HCT116 (cell line): ENCODE measurements around the gene CORO7. TPM values are rescaled to one million over a fixed set of nuclear protein-coding genes. Genes with fewer than 3 reads are reported as not detected.

Source experiments
- ATAC-seq: fragments of 200-7000 bp; cut with Tn5 transposase; 2 replicates; pipeline ENCODE4 v1.9.1; 2020; ENCODE audit warnings: mild to moderate bottlenecking, moderate library complexity
- BruUV-seq: library from RNA; stranded (reverse); fragments of 400-500 nt; replicated peaks from 2 replicates; lab custom pipeline; 2021; lab: Mats Ljungman, UMichigan
- CTCF ChIA-PET: fragments of 300-600 bp; sonication (Branson Sonifier 250); formaldehyde crosslinking; loops from one replicate; lab custom pipeline; 2021; ENCODE audit warnings: antibody characterized with exemption; lab: Charles Lee
- POLR2A ChIA-PET: fragments of 300-600, 350-600 bp; sonication (Branson Sonifier 250); formaldehyde crosslinking; loops from one replicate; lab custom pipeline; 2021; ENCODE audit warnings: antibody characterized with exemption; lab: Charles Lee
- RAD21 ChIA-PET, 2 experiments: fragments of 300-600 bp; sonication (Branson Sonifier 250); formaldehyde crosslinking; loops; one replicate each; lab custom pipeline; 2023; ENCODE audit warnings: low total read pairs in 2 of 2; ENCODE audit not compliant: uncharacterized antibody in 2 of 2, unreplicated experiment in 2 of 2, low non-redundant PET in 1 of 2; lab: Charles Lee
- DNase-seq: peaks from one replicate; pipeline ENCODE4 v3.0.0-alpha.2; 2010; ENCODE audit warnings: low read depth, low spot score
- H2AFZ ChIP-seq: fragments of 200-600 bp; shearing (Covaris generic), sonication (generic); 2 replicates; pipeline ENCODE4 v1.6.1; 2017; ENCODE audit warnings: low read depth, mixed run types, mixed read lengths, antibody characterized with exemption, low read length; ENCODE audit not compliant: poor library complexity, severe bottlenecking
- H3K27ac ChIP-seq: 2 replicates; pipeline ENCODE4 v1.5.1; 2012; ENCODE audit warnings: low read depth, low read length
- H3K27me3 ChIP-seq: fragments of 200-600 bp; sonication (generic); 2 replicates; pipeline ENCODE4 v1.6.1; 2016; ENCODE audit warnings: mixed run types, low read length, mixed read lengths; ENCODE audit not compliant: insufficient read depth
- H3K36me3 ChIP-seq, 2 experiments: fragments of 200-500 bp in 1 of 2; fragments of 200-600 bp in 1 of 2; sonication (Bioruptor generic) in 1 of 2; sonication (generic) in 1 of 2; 2 replicates each; pipeline versions ENCODE4 v1.5.1 to v1.6.1; 2014 to 2016; ENCODE audit warnings: low read length in 2 of 2, inconsistent platforms in 1 of 2, mixed read lengths in 1 of 2, mixed run types in 1 of 2; ENCODE audit not compliant: insufficient read depth in 2 of 2, control insufficient read depth in 1 of 2
- H3K4me1 ChIP-seq, 2 experiments: fragments of 200-600 bp in 1 of 2; sonication (generic) in 1 of 2; 2 replicates each; pipeline versions ENCODE4 v1.5.1 to v1.6.1; 2012 to 2017; ENCODE audit warnings: low read length in 2 of 2, inconsistent platforms in 1 of 2, mild to moderate bottlenecking in 1 of 2, mixed read lengths in 1 of 2, mixed run types in 1 of 2, moderate library complexity in 1 of 2; ENCODE audit not compliant: insufficient read depth in 2 of 2, control insufficient read depth in 1 of 2
- H3K4me2 ChIP-seq: fragments of 200-600 bp; sonication (generic); 2 replicates; pipeline ENCODE4 v1.6.1; 2017; ENCODE audit warnings: mixed run types, low read length, mixed read lengths
- H3K4me3 ChIP-seq, 2 experiments: fragments of 200-600 bp in 1 of 2; sonication (generic) in 1 of 2; replicated peaks in 1 of 2; 2 replicates each; pipeline ENCODE4 v1.5.1; 2011 to 2016; ENCODE audit warnings: low read length in 2 of 2, control low read depth in 1 of 2, low read depth in 1 of 2, mild to moderate bottlenecking in 1 of 2, mixed read lengths in 1 of 2, mixed run types in 1 of 2
- H3K79me2 ChIP-seq: fragments of 200-600 bp; sonication (generic); 2 replicates; pipeline ENCODE4 v1.6.1; 2017; ENCODE audit warnings: mild to moderate bottlenecking, mixed run types, low read length, moderate library complexity, mixed read lengths; ENCODE audit not compliant: insufficient read depth
- H3K9ac ChIP-seq: fragments of 200-600 bp; sonication (generic); 2 replicates; pipeline ENCODE4 v1.6.1; 2016; ENCODE audit warnings: low read length, mixed read lengths
- H3K9me2 ChIP-seq: fragments of 200-600 bp; sonication (generic), shearing (Covaris generic); 2 replicates; pipeline ENCODE4 v1.6.1; 2017; ENCODE audit warnings: mixed run types, mild to moderate bottlenecking, moderate library complexity; ENCODE audit not compliant: insufficient read depth
- H3K9me3 ChIP-seq, 2 experiments: fragments of 200-500 bp in 1 of 2; fragments of 200-600 bp in 1 of 2; sonication (Bioruptor generic) in 1 of 2; sonication (generic) in 1 of 2; 2 replicates each; pipeline ENCODE4 v1.6.1; 2014 to 2017; ENCODE audit warnings: low read length in 2 of 2, mixed read lengths in 2 of 2, inconsistent platforms in 1 of 2, low read depth in 1 of 2, mild to moderate bottlenecking in 1 of 2, mixed run types in 1 of 2, moderate library complexity in 1 of 2; ENCODE audit not compliant: control insufficient read depth in 1 of 2, insufficient read depth in 1 of 2
- H4K20me1 ChIP-seq: fragments of 200-600 bp; sonication (generic), shearing (Covaris generic); 2 replicates; pipeline ENCODE4 v1.6.1; 2017; ENCODE audit warnings: mixed run types, mild to moderate bottlenecking, moderate library complexity; ENCODE audit not compliant: insufficient read depth
- CBX3 ChIP-seq: IDR thresholded peaks from 2 replicates; pipeline ENCODE4 v1.6.1; 2012; ENCODE audit warnings: low read depth
- ZFX ChIP-seq: fragments of 450-650 bp; IDR thresholded peaks from 2 replicates; pipeline ENCODE4 v1.6.1; 2017
- intact Hi-C: fragments of 100-400 bp; cut with micrococcal nuclease; formaldehyde crosslinking; loops from 2 replicates; pipeline ENCODE4 v1.10.0; 2022
- total RNA-seq: library from RNA; stranded (reverse); gene quantifications from one replicate; pipeline ENCODE4 v1.2.1, GENCODE V29; 2021; ENCODE audit not compliant: unreplicated experiment
- TF ChIP-seq, protein P1 (sequence below), 3 experiments: fragments of 200-600 bp in 1 of 3; sonication (generic) in 1 of 3; IDR thresholded peaks in 2 of 3; conservative IDR thresholded peaks in 1 of 3; 2 replicates each; pipeline ENCODE4 v1.5.1; 2012 to 2017; ENCODE audit warnings: low read depth in 2 of 3, low read length in 2 of 3, antibody characterized with exemption in 1 of 3, borderline replicate concordance in 1 of 3, control low read depth in 1 of 3, mild to moderate bottlenecking in 1 of 3, mixed read lengths in 1 of 3, mixed run types in 1 of 3, moderate library complexity in 1 of 3; ENCODE audit not compliant: insufficient read depth in 1 of 3
- TF ChIP-seq, protein P2 (sequence below): IDR thresholded peaks from 2 replicates; pipeline ENCODE4 v1.6.1; 2012
- TF ChIP-seq, protein P3 (sequence below): IDR thresholded peaks from 2 replicates; pipeline ENCODE4 v1.6.1; 2012; ENCODE audit warnings: low read depth

Gene CORO7
- total RNA-seq, 1 experiment from 2014 or later, result 21.3 TPM

DNA sequence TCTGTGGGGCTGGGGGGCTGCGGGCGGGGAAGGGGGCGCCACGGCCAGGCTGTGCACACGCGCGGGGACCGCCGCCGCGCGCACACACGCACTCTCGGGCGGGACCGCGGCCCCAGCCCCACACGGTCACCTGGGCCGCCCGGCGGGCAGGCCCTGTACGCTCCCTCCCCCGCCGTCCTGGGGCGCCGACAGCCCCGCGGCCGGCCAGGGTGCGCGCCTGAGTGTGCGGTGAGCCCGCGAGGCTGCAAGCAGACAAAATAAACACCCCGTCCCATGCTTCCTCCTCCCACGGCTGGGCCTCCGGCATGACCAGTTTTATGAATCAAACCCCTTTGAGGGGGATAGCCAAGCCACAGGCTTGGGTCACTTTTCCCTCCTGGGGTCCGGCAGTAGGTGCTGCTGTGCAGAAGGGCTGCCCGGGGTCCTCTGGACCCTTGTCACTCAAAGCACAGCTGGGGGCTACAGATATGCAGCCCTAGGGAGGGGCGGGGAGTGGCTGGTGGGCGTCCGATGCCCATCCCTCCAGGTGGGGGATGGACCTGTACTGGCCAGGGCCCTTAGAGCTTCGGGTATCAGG lies 44.3 kb downstream of the CORO7 start:
- BruUV-seq, result no TSS peak
- Histone ChIP-seq H3K9ac (peak overlapping the region; percentile 70), H4K20me1 (no peaks in the 10 kb centered on the region), H2AFZ (no peak overlapping the region), H3K4me3 (peak overlapping the region; percentile 58 to 80), H3K9me3 (no peaks in the 10 kb centered on the region), H3K27ac (peak overlapping the region; percentile 72; the same call in 1 of the 2 replicates), H3K9me2 (no peaks in the 10 kb centered on the region), H3K4me1 (peaks cover 44 to 83% of the 10 kb centered on the region in 2 experiments), H3K36me3 (no peaks in the 10 kb centered on the region), H3K4me2 (peak overlapping the region; percentile 99), H3K79me2 (peaks cover 17% of the 10 kb centered on the region; the same call in 1 of the 2 replicates), H3K27me3 (no peaks in the 10 kb centered on the region)
- RAD21 ChIA-PET, result no interaction called here
- DNase-seq (no peak), ATAC-seq (peak; percentile 51)
- POLR2A ChIA-PET, result no interaction called here
- intact Hi-C loops, result no loop called here
- CTCF ChIA-PET, result no interaction called here
- TF ChIP-seq, protein P1, sequence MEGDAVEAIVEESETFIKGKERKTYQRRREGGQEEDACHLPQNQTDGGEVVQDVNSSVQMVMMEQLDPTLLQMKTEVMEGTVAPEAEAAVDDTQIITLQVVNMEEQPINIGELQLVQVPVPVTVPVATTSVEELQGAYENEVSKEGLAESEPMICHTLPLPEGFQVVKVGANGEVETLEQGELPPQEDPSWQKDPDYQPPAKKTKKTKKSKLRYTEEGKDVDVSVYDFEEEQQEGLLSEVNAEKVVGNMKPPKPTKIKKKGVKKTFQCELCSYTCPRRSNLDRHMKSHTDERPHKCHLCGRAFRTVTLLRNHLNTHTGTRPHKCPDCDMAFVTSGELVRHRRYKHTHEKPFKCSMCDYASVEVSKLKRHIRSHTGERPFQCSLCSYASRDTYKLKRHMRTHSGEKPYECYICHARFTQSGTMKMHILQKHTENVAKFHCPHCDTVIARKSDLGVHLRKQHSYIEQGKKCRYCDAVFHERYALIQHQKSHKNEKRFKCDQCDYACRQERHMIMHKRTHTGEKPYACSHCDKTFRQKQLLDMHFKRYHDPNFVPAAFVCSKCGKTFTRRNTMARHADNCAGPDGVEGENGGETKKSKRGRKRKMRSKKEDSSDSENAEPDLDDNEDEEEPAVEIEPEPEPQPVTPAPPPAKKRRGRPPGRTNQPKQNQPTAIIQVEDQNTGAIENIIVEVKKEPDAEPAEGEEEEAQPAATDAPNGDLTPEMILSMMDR (IDR thresholded peaks at IDR 0.05 in 2 of 3, conservative IDR thresholded peaks at IDR 0.05 in 1 of 3; ENCODE audit: borderline replicate concordance in 1 of 3, insufficient read depth in 1 of 3, low read depth in 2 of 3, low read length in 2 of 3), result no peak
- TF ChIP-seq ZFX (peak; percentile 59; the same call in 1 of the 2 replicates), CBX3 (no peak)
- TF ChIP-seq, protein P2, sequence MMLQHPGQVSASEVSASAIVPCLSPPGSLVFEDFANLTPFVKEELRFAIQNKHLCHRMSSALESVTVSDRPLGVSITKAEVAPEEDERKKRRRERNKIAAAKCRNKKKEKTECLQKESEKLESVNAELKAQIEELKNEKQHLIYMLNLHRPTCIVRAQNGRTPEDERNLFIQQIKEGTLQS, result no peak
- TF ChIP-seq, protein P3, sequence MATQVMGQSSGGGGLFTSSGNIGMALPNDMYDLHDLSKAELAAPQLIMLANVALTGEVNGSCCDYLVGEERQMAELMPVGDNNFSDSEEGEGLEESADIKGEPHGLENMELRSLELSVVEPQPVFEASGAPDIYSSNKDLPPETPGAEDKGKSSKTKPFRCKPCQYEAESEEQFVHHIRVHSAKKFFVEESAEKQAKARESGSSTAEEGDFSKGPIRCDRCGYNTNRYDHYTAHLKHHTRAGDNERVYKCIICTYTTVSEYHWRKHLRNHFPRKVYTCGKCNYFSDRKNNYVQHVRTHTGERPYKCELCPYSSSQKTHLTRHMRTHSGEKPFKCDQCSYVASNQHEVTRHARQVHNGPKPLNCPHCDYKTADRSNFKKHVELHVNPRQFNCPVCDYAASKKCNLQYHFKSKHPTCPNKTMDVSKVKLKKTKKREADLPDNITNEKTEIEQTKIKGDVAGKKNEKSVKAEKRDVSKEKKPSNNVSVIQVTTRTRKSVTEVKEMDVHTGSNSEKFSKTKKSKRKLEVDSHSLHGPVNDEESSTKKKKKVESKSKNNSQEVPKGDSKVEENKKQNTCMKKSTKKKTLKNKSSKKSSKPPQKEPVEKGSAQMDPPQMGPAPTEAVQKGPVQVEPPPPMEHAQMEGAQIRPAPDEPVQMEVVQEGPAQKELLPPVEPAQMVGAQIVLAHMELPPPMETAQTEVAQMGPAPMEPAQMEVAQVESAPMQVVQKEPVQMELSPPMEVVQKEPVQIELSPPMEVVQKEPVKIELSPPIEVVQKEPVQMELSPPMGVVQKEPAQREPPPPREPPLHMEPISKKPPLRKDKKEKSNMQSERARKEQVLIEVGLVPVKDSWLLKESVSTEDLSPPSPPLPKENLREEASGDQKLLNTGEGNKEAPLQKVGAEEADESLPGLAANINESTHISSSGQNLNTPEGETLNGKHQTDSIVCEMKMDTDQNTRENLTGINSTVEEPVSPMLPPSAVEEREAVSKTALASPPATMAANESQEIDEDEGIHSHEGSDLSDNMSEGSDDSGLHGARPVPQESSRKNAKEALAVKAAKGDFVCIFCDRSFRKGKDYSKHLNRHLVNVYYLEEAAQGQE, result no peak
